ENCODE results near the gene TTLL1.
A peak's percentile ranks its signal among the peaks of the same experiment; 100 is the strongest.

- TF ChIP-seq POLR2AphosphoS5 (IDR thresholded peaks at IDR 0.05): peak in 2 of 4 donors; percentile 10 to 13
- no peak for TF ChIP-seq CTCF (IDR thresholded peaks at IDR 0.05)
- no peak for TF ChIP-seq POLR2A (IDR thresholded peaks at IDR 0.05)
- TF ChIP-seq EP300 (IDR thresholded peaks at IDR 0.05): no peak
Measured at GRCh38 chr22:43014316-43014868, 74.8 kb downstream of the TTLL1 start.

All from sigmoid colon (tissue), 4 donors.